Stomach (tissue), 9 donors: ENCODE measurements around the gene PLD2. TPM values are rescaled to one million over a fixed set of nuclear protein-coding genes. Genes with fewer than 3 reads are reported as not detected.

Experiments used
- DNase-seq, 2 donors: peaks; one replicate each; pipeline versions ENCODE4 v3.0.0 to v3.0.0-alpha.2; 2013 to 2019
- H3K27ac ChIP-seq, 5 donors: fragments of 200-600 bp in 4 of 5; sonication (generic) in 4 of 5; one replicate each; pipeline ENCODE4 v1.5.1; 2013 to 2019; ENCODE audit warnings: mild to moderate bottlenecking in 1 of 5, moderate library complexity in 1 of 5
- H3K27me3 ChIP-seq, 3 donors: fragments of 200-600 bp; sonication (generic); one replicate each; pipeline ENCODE4 v1.5.1; 2017 to 2019; ENCODE audit warnings: mixed run types in 1 of 3
- H3K36me3 ChIP-seq, 4 donors: fragments of 200-600 bp; sonication (generic); 1 replicate in 3 of 4; 2 replicates in 1 of 4; pipeline ENCODE4 v1.5.1; 2016 to 2019
- H3K4me1 ChIP-seq, 4 donors: fragments of 200-600 bp; sonication (generic); one replicate each; pipeline ENCODE4 v1.5.1; 2016 to 2019
- H3K4me3 ChIP-seq, 4 donors: fragments of 200-600 bp; sonication (generic) in 3 of 4; one replicate each; pipeline ENCODE4 v1.5.1; 2016 to 2019; ENCODE audit warnings: mild to moderate bottlenecking in 1 of 4
- H3K9me3 ChIP-seq, 4 donors: fragments of 200-600 bp; sonication (generic); one replicate each; pipeline ENCODE4 v1.5.1; 2016 to 2019
- CTCF ChIP-seq, 7 experiments: fragments of 450-650 bp in 4 of 7; fragments of 200-600 bp in 3 of 7; sonication (generic) in 3 of 7; IDR thresholded peaks; one replicate each; pipeline ENCODE4 v1.5.1; 2016 to 2019; ENCODE audit warnings: antibody characterized with exemption in 7 of 7, control low read depth in 2 of 7, mild to moderate bottlenecking in 1 of 7
- EP300 ChIP-seq: sonication (generic); formaldehyde crosslinking; IDR thresholded peaks from one replicate; pipeline ENCODE4 v1.6.1; 2017; ENCODE audit warnings: antibody characterized with exemption
- POLR2A ChIP-seq, 4 donors: fragments of 450-650 bp; IDR thresholded peaks; one replicate each; pipeline ENCODE4 v1.6.1; 2016; ENCODE audit warnings: antibody characterized with exemption in 4 of 4, control low read depth in 2 of 4, mild to moderate bottlenecking in 1 of 4, moderate library complexity in 1 of 4
- POLR2AphosphoS5 ChIP-seq, 3 donors: sonication (generic); formaldehyde crosslinking; IDR thresholded peaks; one replicate each; pipeline ENCODE4 v1.6.1; 2016; ENCODE audit warnings: antibody characterized with exemption in 3 of 3
- WGBS, 5 donors: extraction: QIAGEN DNeasy Blood & Tissue Kit in 3 of 5; methylation state at CpG; one replicate each; pipeline versions ENCODE4 v1.1.5 to v1.1.7; 2013 to 2018; 5-methylcytosine and 5-hydroxymethylcytosine counted together
- intact Hi-C: fragments of 100-400 bp; cut with DNase I; formaldehyde crosslinking; loops from one replicate; pipeline ENCODE4 v1.15.1; 2023; ENCODE audit warnings: low total_unique reads
- polyA plus RNA-seq, 3 donors: library from polyadenylated mRNA; stranded (reverse); fragments of 200-250 nt; gene quantifications; one replicate each; pipeline ENCODE4 v1.2.3, GENCODE V29; 2013
- total RNA-seq, 5 donors: library from RNA; depleted of rRNA; stranded (reverse); fragments of >200 nt; gene quantifications; one replicate each; pipeline versions ENCODE4 v1.1.0 to v1.2.3, GENCODE V29; 2014 to 2016
- donor health status: healthy with polysubstance abuse.
- donor health status: Bipolar disorder and iron deficiency.
- donor health status: healthy.

PLD2 gene
- total and polyA plus RNA-seq, 8 donors: 10.3 to 123 (median 22.7) TPM

GRCh38 chr17:4786106-4786511, 20.8 kb upstream of the PLD2 start, which contains the start of gene VMO1:
TSS of gene VMO1 (minus strand) at chr17:4786364. CDS start at chr17:4786352, 12 bp downstream.
- 1 to 12% (median 8%) methylated on average over 11 to 24 of the region's 24 CpGs for WGBS, 5 donors
- Histone ChIP-seq H3K27me3 (peaks cover 0 to 61% (median 17%) of the 10 kb centered on the region in 3 donors), H3K27ac (peak within 1 kb of the TSS in 2 of 5 donors; percentile 1 to 37), H3K36me3 (no peaks in the 10 kb centered on the region), H3K9me3 (no peaks in the 10 kb centered on the region), H3K4me1 (peaks cover 39 to 58% (median 48%) of the 10 kb centered on the region in 4 donors), H3K4me3 (peak within 1 kb of the TSS; percentile 18 to 33 (median 32))
- TF ChIP-seq EP300 (no peak), CTCF (IDR thresholded peaks at IDR 0.05) (no peak), POLR2AphosphoS5 (IDR thresholded peaks at IDR 0.05) (no peak), POLR2A (IDR thresholded peaks at IDR 0.05) (no peak)
- peak in 1 of 2 donors; percentile 51 for DNase-seq
- intact Hi-C loops: loop anchor here (5.0 to 10.0 kb wide), 3 partner anchors 51 to 96 kb away; partner anchors contain the start of genes CXCL16, MED11, PELP1 and ZMYND15

DNA sequence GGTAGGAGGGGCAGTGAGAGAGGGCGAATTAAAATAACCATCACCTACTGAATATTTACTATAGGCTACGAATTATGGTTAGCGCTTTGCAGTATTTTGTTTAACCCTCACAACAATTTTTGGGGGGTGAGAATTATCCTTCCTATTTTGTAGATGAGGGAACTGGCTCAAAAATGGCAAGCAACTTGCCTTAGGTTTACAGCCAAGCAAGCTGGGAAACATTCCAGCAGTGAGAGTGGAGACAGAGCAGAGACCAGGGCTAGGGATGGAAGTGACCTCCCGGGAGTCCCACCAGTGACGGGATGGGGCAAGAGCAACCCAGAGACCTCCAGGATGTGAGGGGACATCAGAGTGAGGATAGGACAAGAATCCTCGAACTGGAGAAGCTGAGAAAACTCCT, 20.4 kb upstream of the PLD2 start:
- peak in 1 of 2 donors; percentile 38 for DNase-seq
- WGBS, 5 donors: 14 to 26% (median 16%) methylated on average over 6 of the region's 6 CpGs

GRCh38 chr17:4788159-4788806, 18.7 kb upstream of the PLD2 start:
- no peaks in the 10 kb centered on the region for H3K9me3 ChIP-seq
- no peaks in the 10 kb centered on the region for H3K36me3 ChIP-seq
- no peak for TF ChIP-seq POLR2AphosphoS5 (IDR thresholded peaks at IDR 0.05)
- no peak for TF ChIP-seq EP300
- no peak for TF ChIP-seq CTCF (IDR thresholded peaks at IDR 0.05)
- TF ChIP-seq POLR2A (IDR thresholded peaks at IDR 0.05): no peak
- H3K27ac ChIP-seq: peak overlapping the region in 2 of 5 donors; percentile 98
- 73 to 83% (median 77%) methylated on average over 14 of the region's 14 CpGs for WGBS, 5 donors
- H3K4me3 ChIP-seq: peak overlapping the region in 3 of 4 donors; percentile 54 to 76 (median 64)
- intact Hi-C loops: loop anchor here (5.0 to 10.0 kb wide), 3 partner anchors 53 to 94 kb away; partner anchors contain the start of genes CXCL16, MED11, PELP1 and ZMYND15
- peaks cover 39 to 59% (median 48%) of the 10 kb centered on the region in 4 donors for H3K4me1 ChIP-seq
- DNase-seq: no peak
- H3K27me3 ChIP-seq: peaks cover 0 to 39% (median 12%) of the 10 kb centered on the region in 3 donors

More for the DNA sequence above, 20.4 kb upstream of the PLD2 start:
- intact Hi-C loops: loop anchor here (5.0 to 10.0 kb wide), 3 partner anchors 52 to 96 kb away; partner anchors contain the start of genes CXCL16, MED11, PELP1 and ZMYND15
- TF ChIP-seq POLR2A (IDR thresholded peaks at IDR 0.05): no peak
- TF ChIP-seq EP300: no peak
- no peak for TF ChIP-seq POLR2AphosphoS5 (IDR thresholded peaks at IDR 0.05)
- TF ChIP-seq CTCF (IDR thresholded peaks at IDR 0.05): no peak
- Histone ChIP-seq H3K9me3 (no peaks in the 10 kb centered on the region), H3K27me3 (peaks cover 0 to 57% (median 17%) of the 10 kb centered on the region in 3 donors), H3K27ac (peak overlapping the region in 1 of 5 donors; percentile 37), H3K4me3 (peak overlapping the region; percentile 18 to 33 (median 32)), H3K36me3 (no peaks in the 10 kb centered on the region), H3K4me1 (peaks cover 39 to 59% (median 48%) of the 10 kb centered on the region in 4 donors)

DNA sequence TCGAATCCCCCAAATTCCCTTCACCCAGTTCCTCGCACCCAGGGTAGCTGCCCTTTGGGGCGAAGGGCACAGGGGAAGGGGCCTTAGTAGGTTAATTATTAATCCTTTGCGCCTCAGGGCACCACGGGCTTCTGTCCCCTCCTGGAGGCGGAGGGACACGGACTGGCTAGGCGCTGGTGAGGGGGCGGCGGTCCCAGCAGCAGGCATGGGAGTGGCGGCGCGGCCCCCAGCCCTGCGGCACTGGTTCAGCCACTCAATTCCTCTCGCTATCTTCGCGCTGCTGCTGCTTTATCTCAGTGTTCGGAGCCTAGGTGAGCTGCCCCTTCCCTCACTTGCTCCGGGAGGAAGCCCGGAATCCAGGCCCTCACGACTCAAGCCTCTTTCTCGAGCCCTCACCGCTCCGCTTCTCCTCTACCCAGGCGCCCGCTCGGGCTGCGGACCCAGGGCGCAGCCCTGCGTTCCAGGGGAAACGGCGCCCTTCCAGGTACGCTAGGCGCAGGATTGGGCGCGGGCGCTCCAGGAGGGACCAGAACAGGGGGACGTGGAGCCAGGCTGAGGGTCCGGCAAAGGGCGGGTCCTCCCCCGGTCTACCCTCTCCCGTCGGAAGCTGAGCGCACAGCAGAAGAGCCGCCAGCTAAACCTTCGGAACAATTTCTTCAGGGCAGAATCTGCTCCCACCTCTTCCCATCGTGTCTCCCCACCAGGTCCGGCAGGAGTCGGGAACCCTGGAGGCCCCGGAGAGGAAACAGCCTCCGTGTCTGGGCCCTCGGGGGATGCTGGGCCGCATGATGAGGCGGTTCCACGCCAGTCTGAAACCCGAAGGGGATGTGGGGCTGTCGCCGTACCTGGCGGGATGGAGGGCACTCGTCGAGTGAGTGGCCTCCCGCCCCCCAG, 17.9 kb upstream of the PLD2 start, which contains the start of gene GLTPD2:
GLTPD2 (plus strand) TSS at position 158 of the 894 bp plus-strand sequence; CDS start at position 206, 48 bp downstream.
- WGBS, 5 donors: 16 to 32% (median 19%) methylated on average over 44 to 62 of the region's 62 CpGs
- Histone ChIP-seq H3K4me1 (peaks cover 39 to 59% (median 48%) of the 10 kb centered on the region in 4 donors), H3K9me3 (no peaks in the 10 kb centered on the region), H3K4me3 (peak within 1 kb of the TSS; percentile 54 to 76 (median 66)), H3K27ac (peak within 1 kb of the TSS; percentile 94 to 99 (median 98)), H3K36me3 (no peaks in the 10 kb centered on the region), H3K27me3 (peaks cover 0 to 31% (median 12%) of the 10 kb centered on the region in 3 donors)
- no peak for TF ChIP-seq EP300
- TF ChIP-seq CTCF (IDR thresholded peaks at IDR 0.05): no peak
- no peak for TF ChIP-seq POLR2AphosphoS5 (IDR thresholded peaks at IDR 0.05)
- intact Hi-C loops: loop anchor here (5.0 to 10.0 kb wide), 3 partner anchors 54 to 93 kb away; partner anchors contain the start of genes CXCL16, MED11, PELP1 and ZMYND15
- peak in 1 of 2 donors; percentile 63 for DNase-seq
